GM12875 (cell line): ENCODE results near the gene BICC1.

Experiments
- H3K4me3 ChIP-seq: one replicate; pipeline ENCODE4 v1.5.1; 2011; ENCODE audit warnings: low read depth, low read length, control low read depth
- TF ChIP-seq, protein P1 (sequence below): IDR thresholded peaks from 2 replicates; pipeline ENCODE4 v1.5.1; 2011; ENCODE audit warnings: low read depth, mild to moderate bottlenecking, control low read depth, inconsistent platforms, low read length, moderate library complexity, borderline replicate concordance; ENCODE audit not compliant: insufficient read depth

The BICC1 gene

DNA sequence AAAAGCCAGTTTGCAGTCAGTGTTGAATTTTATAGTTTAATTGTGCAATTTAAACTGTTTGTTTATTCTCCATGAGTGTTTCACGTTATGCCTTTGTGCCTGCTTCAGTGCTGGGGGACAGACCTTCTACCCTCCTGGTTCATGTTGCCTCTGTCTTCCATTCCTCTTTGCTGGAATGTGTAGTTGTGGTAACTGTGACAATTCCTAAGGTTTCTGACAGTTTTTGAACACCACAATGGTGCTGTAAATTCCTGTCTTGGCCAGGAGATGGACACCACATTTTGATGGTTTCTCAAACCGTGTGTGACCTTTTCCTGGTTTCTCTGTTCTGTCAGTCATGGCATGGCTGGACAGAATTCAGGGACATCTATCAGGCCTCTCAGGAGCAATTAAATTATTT lies 201.7 kb downstream of the BICC1 start:
- TF ChIP-seq, protein P1, sequence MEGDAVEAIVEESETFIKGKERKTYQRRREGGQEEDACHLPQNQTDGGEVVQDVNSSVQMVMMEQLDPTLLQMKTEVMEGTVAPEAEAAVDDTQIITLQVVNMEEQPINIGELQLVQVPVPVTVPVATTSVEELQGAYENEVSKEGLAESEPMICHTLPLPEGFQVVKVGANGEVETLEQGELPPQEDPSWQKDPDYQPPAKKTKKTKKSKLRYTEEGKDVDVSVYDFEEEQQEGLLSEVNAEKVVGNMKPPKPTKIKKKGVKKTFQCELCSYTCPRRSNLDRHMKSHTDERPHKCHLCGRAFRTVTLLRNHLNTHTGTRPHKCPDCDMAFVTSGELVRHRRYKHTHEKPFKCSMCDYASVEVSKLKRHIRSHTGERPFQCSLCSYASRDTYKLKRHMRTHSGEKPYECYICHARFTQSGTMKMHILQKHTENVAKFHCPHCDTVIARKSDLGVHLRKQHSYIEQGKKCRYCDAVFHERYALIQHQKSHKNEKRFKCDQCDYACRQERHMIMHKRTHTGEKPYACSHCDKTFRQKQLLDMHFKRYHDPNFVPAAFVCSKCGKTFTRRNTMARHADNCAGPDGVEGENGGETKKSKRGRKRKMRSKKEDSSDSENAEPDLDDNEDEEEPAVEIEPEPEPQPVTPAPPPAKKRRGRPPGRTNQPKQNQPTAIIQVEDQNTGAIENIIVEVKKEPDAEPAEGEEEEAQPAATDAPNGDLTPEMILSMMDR = no peak

DNA sequence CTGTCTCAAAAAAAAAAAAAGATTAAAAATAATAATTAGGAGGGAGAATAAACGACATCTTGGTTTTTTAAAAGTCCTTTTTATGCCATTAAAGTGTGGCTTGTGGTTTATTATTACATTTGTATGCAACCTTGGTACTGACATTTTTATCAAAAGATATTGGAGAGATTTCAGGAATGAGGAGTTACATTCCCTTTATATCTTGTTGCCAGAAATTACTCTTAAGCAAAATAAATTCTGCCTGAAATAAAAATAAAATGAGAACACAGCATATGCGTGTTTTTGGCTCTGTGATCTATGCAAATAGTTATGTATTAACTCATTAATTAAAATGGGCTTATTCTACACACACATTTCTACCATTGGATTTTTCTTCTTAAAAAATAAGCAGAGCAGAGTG lies 202.4 kb downstream of the BICC1 start:
- TF ChIP-seq, protein P1 = no peak
- no peak overlapping the region for H3K4me3 ChIP-seq

More for the DNA sequence above, 201.7 kb downstream of the BICC1 start:
- H3K4me3 ChIP-seq = no peak overlapping the region

DNA sequence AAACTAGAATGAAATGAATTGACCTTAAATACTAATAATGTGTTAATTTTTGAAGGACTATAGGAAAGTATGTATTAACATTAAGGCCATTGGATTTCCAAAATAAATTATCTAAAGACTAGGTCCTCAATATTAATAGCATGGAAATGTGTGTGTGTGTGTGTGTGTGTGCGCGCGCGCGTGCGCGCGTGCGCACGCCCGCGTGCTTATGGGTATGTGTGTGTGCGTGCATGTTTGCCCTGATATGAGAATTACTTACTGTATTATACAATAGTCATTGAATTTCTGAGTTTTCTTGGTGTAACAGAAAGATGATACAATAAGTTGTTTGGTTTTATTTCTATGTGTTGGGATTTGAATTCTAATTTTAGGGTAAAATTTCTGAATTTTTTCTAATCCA lies 205.9 kb downstream of the BICC1 start:
- TF ChIP-seq, protein P1 = no peak

DNA sequence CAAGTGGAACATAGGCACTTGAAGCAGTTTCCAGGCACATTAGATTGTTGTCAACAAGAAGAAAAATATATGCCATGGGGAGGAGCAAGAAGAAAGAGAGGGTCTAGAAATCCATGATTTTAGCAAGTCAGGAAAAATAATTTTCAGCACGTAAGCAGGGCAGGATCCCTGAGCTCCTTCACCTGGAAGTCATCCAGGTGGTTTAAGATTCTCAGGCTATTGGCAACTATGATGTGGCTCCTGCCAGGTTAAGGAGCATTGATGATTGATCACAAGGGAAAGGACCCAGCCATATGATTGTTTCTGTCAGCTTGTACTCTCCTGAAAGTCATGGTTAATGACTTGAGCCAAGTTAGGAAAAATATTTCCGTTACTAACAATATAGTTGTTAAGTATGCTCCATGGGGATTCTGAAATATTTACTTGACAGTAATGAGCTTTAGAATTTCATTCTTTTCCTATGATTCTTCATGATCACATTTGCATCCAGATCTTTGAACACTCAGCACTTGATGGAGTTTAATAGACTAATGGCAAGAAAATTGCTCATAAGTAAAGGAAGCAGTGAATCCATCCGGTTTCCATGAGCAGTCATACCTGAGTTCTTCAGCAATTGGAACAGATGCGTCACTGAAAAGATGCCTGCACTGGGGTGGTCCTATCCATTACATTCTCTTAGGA lies 209.1 kb downstream of the BICC1 start:
- H3K4me3 ChIP-seq = no peak overlapping the region
- TF ChIP-seq, protein P1 = no peak

More for the DNA sequence above, 205.9 kb downstream of the BICC1 start:
- no peak overlapping the region for H3K4me3 ChIP-seq

DNA sequence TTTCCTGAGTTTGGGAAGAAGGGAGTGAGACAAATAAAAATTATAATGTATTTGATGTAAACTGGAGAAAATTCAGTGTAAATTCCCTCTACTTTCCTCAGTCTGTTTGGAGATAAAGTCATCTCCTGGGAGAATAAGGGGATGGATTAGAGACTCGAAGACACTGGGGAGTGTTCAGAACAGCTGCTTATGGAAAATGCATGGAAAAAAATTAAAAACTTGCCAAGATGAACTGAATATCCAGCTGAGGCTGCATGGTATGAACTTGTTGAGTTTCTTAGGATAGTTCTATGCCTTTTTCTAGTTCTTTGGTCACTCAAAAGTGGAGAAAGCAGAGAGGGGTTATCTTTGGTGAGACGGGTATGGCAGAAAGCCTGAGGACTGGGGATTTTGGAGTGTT lies 210.5 kb downstream of the BICC1 start:
- TF ChIP-seq, protein P1 = no peak
- no peak overlapping the region for H3K4me3 ChIP-seq

DNA sequence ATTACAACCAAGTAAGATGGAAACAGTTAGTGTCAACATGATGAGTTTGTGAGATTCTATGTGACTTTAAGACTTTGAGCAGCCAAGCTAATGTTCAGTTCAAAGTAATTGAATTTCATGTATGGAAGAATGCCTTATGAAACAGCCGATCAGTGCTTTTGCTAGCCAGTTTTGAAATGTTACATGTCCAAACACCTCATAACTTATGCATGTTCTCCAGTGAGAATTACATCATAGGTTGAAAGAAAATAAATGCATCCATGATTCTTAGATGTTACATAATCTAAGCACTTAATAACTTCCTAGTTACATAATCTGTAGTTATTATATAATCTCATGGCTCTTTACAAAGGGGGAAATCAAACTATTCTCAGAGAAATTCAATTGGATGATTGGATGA lies 211.3 kb downstream of the BICC1 start:
- TF ChIP-seq, protein P1 = no peak
- H3K4me3 ChIP-seq = no peak overlapping the region

DNA sequence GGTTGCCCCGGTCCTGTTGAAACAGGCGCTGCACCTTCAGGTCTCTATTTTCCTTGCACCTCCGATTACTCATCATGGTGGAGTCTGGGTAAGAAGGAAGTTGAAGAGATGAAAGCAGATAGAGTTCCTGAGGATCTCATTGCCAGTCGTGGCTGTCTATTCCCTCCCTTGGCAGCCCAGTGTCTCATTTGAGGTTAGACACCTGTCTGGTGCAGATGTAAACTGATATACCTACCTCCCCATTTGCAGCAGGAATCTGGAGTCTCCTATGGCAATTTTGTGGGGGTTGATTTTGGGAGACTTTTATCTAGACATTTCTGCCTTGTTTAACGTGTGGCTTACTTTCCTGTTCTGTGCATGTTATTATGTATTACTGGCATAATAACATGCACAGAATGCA lies 212.1 kb downstream of the BICC1 start:
- TF ChIP-seq, protein P1 = no peak
- no peak overlapping the region for H3K4me3 ChIP-seq
